ENCODE data around the gene RNASE13.
"Not testable (repeated sequence)": the region's sequence is repeated elsewhere in the genome, so short reads cannot be mapped to it uniquely, and the experiment has no call there.

The RNASE13 gene

DNA sequence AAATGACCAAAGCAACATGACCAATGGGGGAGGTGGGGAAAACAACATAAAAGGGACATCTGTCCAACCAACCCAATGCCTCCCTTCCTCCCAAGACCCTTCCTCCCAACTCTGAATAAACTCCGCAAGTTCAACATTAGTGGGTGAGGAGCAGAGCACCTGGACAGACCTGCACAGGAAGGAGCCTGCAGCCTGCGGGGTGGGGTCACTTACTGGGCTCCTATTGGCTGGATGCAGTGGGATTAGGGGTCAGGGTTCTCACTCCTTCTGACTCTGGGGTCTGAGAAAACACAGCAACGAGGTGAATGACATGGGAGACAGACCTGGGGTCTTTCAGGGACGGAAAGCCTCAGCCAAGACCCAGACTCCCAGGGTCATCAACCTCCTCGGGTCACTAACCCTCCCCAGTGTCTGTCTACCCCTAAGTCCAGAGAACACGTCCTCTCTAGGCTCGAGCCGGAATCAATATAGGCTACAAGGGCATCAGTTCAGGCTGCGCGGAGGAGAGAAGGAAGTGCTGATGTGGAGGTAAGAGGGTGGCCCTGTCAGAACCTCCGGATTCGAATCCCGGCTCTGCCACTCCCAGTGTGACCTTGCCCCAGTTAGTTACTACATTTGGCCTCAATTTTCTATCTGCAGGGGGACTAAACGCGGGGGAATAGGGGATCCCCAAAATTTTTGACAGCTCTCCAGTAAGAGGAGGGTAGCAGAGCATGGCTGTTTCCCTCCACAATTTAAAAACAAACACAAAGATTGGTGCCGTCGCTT lies 10.6 kb downstream of the RNASE13 start:
- DNase-seq (ENCODE audit: extremely low read depth in 1 of 2, low read depth in 1 of 2) = no peak

DNA sequence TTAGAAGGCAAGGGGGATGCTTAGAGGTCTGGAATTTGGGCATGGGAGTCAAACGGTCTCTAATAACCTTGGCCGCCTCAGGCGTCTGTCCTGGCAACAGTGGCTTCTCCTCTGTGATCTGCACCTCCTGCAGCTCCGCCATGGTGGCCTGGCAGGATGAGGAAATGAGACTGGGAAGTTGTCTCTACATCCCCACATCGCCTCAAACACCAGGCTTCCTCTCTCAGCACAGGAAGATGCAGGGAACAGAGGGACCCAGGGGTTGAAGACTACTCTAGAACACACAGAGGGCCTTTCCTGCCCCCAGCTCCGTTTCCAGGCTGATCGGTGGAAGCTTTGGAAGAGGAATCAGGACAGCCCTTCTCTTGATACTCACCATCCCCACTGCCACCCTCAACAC lies 11.4 kb downstream of the RNASE13 start:
- no peak for DNase-seq (ENCODE audit: extremely low read depth in 1 of 2, low read depth in 1 of 2)

DNA sequence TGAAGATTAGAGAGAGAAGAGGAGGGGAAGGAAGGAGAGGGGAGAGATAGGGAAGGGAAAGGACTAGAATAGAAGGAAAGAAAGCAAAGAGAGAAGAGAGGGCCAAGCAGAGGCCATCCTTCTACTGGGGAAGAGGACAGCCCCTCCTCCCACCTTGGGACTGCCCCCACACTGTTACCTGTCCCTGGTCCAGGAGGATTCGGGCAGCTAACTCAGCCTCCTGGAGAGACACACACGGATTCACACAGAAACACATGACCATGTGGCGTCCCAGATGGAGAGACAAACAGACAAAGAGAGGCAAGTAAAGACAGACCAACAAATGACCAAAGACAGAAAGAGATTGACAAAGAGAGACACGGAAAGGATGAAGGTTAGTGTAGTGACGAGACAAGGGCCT lies 11.9 kb downstream of the RNASE13 start:
- no peak for DNase-seq (ENCODE audit: extremely low read depth in 1 of 2, low read depth in 1 of 2)

DNA sequence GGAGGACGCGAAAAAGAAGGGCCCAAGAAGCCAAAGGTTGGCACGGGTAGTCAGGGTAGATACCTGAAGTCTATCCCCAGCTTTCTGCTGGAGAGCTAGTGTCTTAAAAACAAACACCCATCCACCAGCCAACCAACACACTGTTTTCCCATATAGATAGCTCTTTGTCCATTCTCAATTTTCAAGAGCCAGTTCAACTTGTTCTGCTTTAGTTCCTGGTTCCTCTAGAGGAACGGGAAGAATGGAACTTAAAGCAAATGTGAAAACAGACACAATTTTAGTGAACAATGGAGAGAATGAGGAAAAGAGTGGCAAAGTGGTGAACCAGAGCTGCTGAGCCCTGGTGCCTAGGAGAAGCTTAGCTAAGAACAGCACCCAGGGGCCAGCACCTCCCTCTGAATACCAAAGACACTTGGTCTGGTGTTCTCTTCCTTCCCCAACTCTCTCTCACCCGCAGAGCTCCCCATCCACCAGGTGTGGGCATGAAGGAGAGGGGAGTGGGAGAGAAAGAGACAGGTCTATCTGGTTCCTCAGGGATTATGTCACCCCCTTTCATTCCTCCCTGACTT lies 13.5 kb downstream of the RNASE13 start:
- no peak for DNase-seq (ENCODE audit: extremely low read depth in 1 of 2, low read depth in 1 of 2)

DNA sequence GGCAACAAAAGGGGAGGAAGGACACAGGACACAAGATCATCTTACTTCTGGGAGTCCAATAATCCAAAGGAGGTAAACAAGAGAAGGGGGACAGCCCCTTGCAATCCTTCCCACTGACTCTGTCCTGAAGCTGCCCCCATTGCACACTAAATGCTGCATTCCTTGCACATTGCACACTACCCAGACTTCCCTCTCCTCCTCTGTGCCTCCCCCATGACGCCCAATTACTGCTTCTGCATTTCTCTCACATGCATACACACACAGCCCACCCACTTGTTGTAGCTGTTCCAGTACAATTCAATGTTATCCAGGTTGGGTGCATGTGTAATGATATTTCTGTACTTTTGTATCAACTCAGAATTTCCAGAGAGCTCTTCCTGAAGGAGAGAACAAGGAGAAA lies 15.2 kb downstream of the RNASE13 start:
- no peak for DNase-seq (ENCODE audit: extremely low read depth in 1 of 2, low read depth in 1 of 2)

DNA sequence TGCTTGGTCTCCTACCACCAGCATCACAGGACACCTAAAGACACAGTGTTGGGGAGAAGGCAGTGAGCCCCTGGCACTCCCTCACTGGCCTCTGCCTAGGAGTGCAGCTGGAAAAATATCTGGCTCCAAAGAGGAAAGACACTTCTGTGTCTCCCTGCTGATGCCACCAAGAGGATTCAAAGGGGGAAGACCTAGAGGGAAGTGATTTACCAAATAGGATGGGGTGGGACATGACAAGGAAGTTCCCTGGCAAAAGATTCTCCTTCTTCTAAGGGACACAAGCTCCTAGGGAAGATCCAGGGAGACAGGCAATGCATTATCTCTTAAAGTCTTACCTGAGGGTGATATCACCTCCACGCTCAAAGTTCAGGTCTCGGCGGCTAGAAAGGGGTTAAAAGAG lies 15.8 kb downstream of the RNASE13 start:
- DNase-seq (ENCODE audit: extremely low read depth in 1 of 2, low read depth in 1 of 2) = no peak

DNA sequence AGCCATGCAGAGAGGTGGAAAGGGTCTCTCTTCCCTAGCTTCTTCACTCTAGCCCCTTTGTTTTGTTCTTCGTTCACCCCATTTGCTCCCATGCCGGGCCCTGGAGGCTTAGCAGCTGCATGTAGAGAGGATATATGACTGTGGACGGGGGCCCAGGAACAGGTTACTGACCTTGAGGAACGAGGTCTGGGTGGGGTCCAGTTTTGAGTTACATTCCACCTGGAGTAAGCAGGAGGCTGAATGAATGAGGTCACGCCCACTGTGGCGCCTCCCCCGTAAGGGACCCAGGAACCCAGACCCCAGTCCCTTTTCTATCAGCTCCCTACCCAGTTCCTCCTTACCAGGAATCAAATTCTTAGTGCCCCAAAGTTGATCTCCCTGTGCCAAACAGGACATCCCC lies 16.3 kb downstream of the RNASE13 start:
- no peak for DNase-seq (ENCODE audit: extremely low read depth in 1 of 2, low read depth in 1 of 2)

DNA sequence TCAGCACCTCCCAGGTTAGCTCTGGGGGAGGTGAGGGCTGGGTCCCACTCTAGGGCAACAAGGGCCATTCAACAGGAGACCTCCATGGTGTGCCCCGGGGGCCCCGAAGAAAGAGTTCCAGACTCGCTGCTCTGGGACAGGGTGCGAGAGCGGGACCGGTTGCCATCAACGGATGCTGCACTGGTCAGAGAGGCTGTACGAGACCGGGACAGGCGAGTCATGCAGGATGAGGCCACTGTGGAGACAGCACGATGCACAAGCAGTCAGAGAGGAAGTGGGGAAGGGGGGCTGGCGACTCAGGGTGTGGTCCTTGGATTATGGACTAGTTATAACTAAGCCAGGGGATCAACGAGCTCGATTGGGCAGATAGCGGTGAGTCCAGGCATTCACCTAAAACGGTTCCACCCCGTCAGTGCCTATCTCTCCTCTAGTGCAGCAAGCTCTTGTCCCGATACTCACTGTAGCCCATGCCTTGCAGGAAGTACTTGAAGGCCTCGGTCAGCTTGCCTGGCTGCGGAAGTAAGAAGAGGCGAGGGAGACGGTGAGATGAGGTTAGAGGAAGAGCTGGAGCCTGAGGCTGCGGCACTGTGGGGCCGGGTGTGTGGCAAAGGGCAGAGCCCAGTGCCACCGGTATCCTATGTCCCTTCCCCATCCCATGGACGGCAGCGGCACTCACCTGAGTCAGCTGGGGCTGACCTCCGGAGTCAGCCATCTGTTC lies 16.9 kb downstream of the RNASE13 start:
- no peak for DNase-seq (ENCODE audit: extremely low read depth in 1 of 2, low read depth in 1 of 2)

DNA sequence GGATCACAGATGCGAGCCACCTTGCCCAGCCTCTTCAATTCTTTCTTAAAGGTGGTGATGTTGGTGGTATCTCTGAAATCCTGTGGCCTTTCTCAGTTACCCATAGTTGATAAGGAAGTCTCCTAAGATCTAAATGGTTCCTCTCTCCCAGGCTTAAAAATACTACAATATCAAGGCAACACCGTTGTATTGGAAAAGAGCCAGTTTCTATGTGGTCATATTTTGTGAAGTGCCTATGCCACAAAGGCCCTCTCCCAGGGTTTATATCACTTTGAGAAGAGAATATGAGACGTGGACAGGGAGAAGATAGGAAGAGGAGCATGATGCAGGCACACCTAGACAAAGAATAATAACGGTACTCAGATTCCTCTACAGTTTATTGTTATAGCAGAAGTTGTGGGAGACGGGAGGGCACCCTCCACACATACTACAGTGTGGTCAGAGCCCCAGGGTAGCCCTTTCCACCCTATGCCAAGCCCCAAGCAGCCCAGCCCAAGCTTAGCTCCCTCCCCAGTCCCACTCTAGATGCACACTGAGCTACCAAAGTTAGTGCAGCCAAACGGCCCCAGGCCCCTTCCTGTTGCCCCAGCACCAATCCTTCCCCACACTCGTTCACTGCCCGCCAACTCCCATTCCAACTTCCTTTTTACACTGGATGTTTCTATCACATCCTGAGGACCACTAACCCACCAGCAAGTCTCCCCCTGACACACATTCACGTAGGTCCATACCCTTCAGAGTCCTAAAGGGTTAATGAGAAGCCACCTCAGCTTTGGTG lies 18.0 kb downstream of the RNASE13 start:
- DNase-seq (ENCODE audit: extremely low read depth in 1 of 2, low read depth in 1 of 2) = no peak

DNA sequence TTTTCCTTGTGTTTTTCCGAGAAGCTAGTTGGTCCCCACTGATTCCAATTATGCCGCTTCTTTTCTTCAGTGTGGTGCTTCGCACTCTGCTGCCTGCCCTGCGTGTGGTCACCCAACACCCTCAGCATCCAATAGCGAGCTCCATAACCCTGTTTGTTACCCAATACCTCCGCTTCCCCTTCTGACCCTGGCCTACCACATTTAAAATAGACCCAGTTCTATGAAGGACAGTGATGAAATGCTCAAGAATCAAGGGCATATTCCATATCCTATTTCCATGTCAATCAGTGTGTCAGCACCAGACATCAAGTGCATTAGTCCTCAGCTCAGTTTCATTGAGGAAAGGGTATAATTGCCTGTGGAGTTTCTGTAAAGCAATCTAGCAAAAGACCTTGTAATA lies 19.3 kb downstream of the RNASE13 start:
- no peak for DNase-seq (ENCODE audit: extremely low read depth in 1 of 2, low read depth in 1 of 2)

DNA sequence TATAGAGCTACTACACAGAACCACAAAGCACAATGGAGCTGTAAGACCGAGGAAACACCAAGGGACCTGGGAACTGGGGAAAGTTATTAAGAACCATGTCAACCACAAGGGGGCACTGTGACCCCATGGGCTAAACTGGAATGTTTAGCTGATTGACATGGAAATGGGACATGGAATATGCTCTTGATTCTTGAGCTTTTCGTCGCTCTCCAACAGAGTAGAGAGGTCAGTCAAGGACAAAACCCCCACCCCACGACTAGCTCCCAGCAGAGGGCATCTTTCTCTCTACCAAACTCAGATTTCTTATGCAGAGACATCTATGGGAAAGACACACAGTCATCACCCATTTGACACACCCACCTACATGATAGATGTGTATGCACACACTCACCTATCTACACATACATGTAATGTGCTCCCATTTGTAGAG lies 19.8 kb downstream of the RNASE13 start:
- DNase-seq (ENCODE audit: extremely low read depth in 1 of 2, low read depth in 1 of 2) = peak; percentile 40 to 56

DNA sequence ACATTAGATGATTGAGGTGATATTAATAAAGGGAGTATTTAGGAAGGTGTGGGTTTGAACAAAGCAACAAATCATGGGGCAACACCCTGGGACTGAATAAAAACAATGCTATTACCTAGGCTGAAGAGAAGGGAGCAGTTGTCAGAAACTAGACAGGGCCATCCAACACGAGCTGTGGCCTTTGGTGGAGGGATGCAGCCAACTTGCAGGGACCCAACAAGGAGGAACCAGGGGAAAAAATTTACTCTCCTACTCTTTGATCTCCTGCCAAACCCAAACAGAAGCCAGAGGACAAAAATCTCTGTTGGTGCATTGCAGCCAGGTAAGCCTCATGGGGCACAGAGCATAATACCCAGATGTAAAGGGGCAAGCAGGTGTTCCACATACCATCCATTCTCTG lies 23.5 kb downstream of the RNASE13 start:
- DNase-seq (ENCODE audit: extremely low read depth in 1 of 2, low read depth in 1 of 2) = no peak

DNA sequence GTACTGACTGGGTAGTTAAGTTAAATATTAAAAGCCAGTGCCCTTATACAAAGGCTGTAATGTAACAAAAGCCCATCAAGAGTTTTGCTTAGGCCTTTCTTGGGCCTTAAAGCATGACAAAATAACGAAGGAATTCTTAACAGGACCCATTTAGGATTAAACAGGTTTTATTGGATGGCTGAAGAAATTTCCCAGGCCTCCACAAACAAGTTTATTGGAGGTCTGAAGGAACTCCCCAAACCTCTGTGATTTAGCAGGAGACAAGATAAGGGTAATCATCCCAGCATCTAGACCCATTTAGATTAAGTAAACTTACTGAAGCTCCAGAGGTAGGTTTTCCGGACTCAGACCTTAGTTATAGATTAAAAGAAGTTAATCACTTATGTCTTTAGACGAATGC lies 24.9 kb downstream of the RNASE13 start:
- not testable (repeated sequence) for DNase-seq (ENCODE audit: extremely low read depth in 1 of 2, low read depth in 1 of 2)

DNA sequence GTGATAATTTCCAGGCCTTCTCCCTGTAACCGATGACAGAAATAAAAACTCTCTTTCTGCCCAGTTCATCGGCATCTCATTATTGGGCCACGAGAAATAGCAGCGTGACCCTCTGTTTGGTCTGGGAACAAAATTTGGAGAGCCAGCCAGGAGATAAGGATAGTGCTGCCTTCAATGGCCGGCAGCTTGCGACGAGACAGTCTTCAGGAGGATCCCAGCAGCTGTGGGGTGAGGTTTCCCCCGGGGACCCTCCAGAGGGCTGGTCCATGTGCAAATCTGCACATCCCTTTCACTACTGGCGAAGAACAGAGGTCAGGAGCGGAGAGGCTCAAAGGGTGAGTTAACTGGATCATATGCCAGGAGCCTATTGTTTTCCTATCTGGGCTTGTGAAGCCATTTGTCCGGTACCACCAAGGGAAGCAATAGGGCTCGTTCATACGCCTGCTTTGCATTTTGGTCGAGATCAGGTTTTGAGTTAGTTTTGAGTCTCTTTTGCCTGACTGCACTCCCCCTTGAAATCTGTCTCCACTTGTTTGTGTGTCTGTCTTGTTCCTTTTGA lies 30.7 kb downstream of the RNASE13 start:
- DNase-seq (ENCODE audit: extremely low read depth in 1 of 2, low read depth in 1 of 2) = no peak

DNA sequence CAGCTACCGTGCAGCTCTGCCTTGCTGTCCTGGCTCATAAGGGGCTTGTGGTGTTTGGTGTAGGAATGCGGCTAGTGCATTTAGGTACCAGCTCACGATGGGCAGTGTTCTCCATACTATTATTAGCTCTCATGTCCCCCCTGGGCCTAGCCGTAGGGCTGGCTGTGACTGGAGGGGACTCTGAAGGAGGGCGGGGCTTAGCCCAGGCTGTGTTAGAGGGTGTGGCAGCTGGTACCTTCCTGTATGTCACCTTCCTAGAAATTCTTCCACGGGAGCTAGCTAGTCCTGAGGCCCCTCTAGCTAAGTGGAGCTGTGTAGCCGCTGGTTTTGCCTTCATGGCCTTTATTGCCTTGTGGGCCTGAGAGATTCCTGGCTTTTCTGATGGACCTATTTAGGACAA lies 33.4 kb downstream of the RNASE13 start:
- no peak for DNase-seq (ENCODE audit: extremely low read depth in 1 of 2, low read depth in 1 of 2)

DNA sequence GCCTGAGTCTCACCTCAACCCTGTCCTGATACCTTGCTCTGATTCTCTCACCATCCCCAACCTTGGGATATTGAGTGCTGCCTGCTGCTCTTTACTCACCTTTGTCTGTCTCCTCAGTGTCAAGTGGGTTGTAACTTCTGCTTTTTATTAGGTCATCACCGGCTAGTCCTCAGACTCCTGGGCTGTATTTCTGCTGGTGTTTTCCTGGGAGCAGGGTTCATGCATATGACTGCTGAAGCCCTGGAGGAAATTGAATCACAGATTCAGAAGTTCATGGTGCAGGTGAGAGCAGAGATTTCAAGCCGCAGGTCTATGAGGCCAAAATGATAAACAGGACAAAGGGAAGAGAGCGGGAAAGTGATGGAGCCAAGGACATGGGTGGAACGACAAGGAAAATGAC lies 35.0 kb downstream of the RNASE13 start:
- no peak for DNase-seq (ENCODE audit: extremely low read depth in 1 of 2, low read depth in 1 of 2)

DNA sequence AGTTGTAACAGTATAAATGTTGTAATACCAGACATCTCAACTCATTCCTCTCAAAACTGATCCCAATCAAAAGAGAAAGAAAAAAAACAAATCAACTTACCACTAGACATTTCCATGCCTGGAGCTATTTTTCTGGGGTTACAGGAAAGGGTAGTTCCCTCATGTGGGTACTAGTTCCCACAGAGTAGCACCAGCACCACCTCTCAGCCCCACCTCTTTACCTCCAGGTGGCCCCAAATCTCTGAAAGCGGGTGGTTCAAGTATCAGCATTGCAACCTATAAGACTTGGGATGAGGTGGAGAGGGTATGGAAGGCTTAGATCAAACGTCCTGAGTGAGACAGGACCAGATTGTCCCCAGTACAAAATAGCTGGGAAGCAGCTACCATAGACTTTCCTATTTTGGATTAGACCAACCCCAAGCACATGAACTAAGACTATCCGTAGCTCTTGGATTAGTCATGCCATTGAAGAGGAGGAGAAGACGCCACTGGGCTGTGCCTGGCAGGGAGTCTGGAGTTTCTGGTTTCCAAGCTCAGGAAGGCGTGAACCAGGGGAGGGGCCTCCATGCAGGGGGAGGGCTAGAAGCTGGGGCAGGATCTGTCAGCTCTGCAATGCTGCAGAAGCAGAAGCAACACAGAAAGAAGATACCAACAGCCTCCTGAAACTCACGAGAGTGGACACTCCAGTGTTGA lies 35.8 kb downstream of the RNASE13 start, which contains the start of gene SLC39A2:
SLC39A2 (plus strand) TSS at position 620 of the 693 bp plus-strand sequence. CDS start 154 bp downstream, outside the sequence.
- no peak for DNase-seq (ENCODE audit: extremely low read depth in 1 of 2, low read depth in 1 of 2)

DNA sequence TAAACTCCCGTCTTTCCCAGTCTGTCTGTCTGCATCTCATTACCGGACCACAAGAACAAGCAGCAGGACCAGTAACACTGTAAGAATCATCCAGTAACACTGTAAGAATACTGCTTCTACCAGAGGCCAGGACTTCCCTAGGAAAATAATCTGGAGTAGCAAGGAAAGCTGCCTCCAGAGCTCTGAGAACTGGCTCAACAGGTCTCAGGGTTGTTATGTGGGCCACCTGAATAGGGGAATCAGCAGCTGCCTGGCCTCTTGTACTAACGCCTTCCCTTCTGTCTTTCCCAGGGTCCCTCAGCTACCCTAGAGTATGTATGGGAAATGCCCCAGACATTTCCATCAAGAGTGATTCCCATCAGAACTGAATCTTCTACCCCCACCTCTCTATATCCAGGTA lies 36.5 kb downstream of the RNASE13 start:
- no peak for DNase-seq (ENCODE audit: extremely low read depth in 1 of 2, low read depth in 1 of 2)

DNA sequence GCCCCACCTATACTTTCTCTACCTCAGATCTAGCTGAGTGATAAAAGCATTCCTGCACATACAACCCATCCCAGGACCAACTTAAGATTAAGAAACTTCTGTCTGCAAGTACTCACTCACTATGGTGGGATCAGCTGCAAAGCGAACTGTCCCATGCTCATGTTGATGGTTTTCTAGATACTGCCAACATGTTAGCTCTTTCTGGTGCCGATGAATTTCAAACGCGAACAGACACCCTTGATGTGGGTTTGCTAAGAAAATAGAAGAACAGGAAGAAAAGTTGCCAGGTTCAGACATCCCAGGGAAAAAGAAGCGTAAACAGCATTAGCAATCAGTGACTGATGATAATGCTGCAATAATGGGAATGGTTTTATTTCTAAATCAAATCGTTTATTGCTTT lies 37.0 kb downstream of the RNASE13 start:
- no peak for DNase-seq (ENCODE audit: extremely low read depth in 1 of 2, low read depth in 1 of 2)

DNA sequence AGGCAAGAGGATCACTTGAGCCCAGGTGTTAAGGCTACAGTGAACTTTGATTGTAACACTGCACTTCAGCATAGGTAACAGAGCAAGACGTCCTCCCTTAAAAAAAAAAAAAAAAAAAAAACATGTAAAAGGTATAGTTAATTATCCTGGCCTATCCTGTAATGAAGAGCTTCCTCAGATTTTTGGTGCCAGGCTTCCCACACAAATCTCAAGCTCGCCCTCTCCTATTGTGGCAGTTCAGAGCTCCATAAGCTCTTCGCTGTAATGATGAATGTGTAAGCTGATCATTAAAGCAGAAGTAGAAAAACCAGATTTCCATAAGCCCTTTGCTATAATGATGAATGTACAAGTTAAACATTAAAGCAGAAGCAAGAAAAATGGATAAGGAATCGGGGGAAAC lies 37.5 kb downstream of the RNASE13 start:
- DNase-seq (ENCODE audit: extremely low read depth in 1 of 2, low read depth in 1 of 2) = no peak

All from stimulated activated CD8-positive, alpha-beta memory T cell treated with anti-CD3 and anti-CD28 coated beads, Interleukin-7, amount 100 ng/mL, for 48 hours (primary cell).